ENCODE measurements around the gene ATRIP.
A peak's percentile ranks its signal among the peaks of the same experiment; 100 is the strongest.

Gene ATRIP
- long read RNA-seq, donor 1, partial matches to known transcripts, result 60 of 60 reads
- long read RNA-seq, donor 1, other reads (novel, unspliced or antisense), result 0 of 60 reads
- long read RNA-seq, donor 2, full-length matches to known transcripts, result 1 of 1 reads
- long read RNA-seq, donor 2, partial matches to known transcripts, result 0 of 1 reads
- long read RNA-seq, donor 2, other reads (novel, unspliced or antisense), result 0 of 1 reads
- long read RNA-seq, donor 3, result 0 reads
- long read RNA-seq, donor 4, full-length matches to known transcripts, result 2 of 2 reads
- long read RNA-seq, donor 4, partial matches to known transcripts, result 0 of 2 reads
- long read RNA-seq, donor 4, other reads (novel, unspliced or antisense), result 0 of 2 reads
- long read RNA-seq, donor 5, full-length matches to known transcripts, result 2 of 2 reads
- long read RNA-seq, donor 5, partial matches to known transcripts, result 0 of 2 reads
- long read RNA-seq, donor 5, other reads (novel, unspliced or antisense), result 0 of 2 reads
- long read RNA-seq, donor 6, full-length matches to known transcripts, result 1 of 1 reads
- long read RNA-seq, donor 6, partial matches to known transcripts, result 0 of 1 reads
- long read RNA-seq, donor 6, other reads (novel, unspliced or antisense), result 0 of 1 reads
- long read RNA-seq, donor 7, full-length matches to known transcripts, result 1 of 1 reads
- long read RNA-seq, donor 7, partial matches to known transcripts, result 0 of 1 reads
- long read RNA-seq, donor 7, other reads (novel, unspliced or antisense), result 0 of 1 reads
- long read RNA-seq, donor 8, result 0 reads

DNA sequence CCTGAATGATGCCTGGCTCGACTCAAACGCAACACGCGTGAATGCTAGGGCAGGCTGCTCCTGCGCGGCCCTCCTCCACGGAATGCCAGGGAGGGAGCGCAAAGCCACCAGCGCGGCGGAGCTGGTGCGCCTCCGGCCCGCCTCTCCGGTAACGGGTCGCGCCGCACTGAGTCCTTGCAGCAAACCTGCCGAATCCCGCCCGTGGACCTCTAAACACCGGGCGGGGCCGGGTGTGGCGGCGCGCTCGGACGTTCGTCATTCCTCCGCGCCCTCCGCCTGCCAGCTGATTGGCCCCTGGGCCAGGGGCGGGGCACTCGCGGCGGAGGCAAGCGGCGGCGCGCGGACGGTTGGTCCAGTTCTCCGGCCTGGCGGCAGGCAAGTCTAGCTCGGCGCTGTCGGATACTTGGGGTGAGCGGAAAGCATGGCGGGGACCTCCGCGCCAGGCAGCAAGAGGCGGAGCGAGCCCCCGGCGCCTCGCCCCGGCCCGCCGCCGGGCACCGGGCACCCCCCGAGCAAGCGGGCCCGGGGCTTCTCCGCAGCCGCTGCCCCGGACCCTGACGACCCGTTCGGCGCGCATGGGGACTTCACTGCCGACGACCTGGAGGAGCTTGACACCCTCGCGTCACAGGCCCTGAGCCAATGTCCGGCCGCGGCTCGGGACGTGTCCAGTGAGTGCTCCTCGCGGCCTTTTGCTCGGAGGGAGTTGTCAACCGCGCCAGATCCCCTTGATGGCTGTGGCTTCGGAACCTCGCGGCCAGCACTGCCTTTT, at the start of gene ATRIP:
ATRIP (plus strand) TSS at position 313 of the 769 bp plus-strand sequence; CDS start at position 422, 109 bp downstream.
- peak; percentile 89 for DNase-seq

DNA sequence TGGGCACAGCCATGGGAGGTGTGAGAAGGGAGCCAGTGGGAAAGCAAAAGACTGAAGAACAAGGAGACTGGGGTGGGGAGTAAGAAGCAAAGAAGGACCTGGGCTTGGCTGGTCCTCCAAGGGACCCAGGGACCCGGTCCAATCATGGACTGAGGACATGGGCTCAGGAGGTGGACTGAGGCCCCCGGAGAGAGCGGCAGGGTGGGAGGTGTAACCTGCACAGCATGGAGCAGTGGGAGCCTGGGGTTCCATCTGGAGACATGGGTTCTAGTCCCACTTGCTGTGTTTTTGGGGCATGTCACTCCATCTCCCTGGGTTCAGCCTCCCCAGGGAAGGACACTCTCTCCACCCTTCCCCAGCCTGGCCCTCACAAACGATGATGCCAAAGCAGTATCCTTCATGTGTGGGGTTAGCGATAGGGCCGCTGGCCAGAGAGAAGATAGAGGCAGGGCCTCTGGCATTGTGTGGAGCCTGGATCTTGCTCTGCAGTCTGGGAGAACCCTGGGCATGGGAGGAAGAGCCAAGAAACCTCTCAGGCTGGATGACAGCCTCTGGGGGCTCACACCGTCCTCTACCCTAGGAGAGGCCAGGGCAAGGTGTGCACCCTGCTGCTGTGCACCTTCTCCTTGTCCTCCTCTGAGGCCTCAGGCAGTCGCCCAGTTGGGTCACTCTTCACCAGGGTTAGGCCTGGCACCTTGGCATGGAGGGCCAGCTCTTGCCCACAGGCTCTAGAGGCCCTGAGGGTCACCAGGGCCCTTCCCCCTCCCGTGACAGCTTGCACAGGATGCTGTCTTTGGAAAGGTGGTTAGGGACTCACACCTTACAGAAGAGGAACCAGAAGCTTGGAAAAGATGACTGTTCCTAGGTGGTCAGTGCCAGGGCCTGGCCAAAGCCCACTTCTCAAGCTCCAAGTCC, 48.5 kb upstream of the ATRIP start:
- DNase-seq, result peak; percentile 1

GRCh38 chr3:48398701-48399386, 47.7 kb upstream of the ATRIP start:
- peak; percentile 2 for DNase-seq

GRCh38 chr3:48399387-48400172, 47.0 kb upstream of the ATRIP start:
- DNase-seq, result peak; percentile 2

DNA sequence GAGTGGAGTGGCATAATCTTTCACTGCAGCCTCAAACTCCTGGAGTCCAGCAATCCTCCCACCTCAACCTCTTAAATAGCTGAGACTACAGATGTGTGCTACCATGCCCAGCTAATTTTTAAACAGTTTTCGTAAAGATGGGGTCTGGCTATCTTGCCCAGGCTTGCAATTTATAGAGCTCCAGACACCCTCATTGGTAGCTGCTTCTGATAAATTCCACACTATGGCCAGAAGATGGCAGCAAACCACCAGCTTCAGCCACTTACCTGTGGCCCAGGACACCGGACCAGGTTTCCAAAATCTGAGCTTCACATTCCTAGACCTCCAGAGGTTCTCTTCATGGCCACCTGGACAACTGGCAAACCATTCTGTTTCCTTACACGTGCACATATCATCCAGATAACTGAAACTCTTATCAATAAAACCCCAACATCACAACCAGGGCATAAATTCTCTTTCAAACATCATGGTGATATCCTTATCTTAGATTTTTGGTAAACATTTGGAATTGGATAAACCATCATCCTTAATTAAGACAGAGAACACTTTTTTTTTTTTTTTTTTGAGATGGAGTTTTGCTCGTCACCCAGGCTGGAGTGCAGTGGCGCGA, 45.6 kb upstream of the ATRIP start:
- DNase-seq, result peak; percentile 36

DNA sequence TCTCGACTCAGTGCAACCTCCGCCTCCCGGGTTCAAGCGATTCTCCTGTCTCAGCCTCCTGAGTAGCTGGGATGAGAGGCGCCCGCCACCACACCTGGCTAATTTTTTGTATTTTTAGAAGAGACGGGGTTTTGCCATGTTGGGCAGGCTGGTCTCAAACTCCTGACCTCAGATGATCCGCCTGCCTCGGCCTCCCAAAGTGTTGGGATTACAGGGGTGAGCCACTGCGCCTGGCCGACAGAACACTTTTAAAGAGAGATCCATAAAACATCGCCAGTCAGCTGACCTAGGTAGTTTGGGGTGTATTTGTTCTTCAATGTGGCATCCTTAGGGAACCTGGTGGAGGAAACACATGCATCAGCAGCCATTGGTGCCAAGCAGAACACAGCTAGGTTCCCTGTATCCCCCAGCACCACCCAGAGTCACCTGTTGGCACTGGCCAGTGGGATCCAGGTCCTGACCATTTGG, 45.1 kb upstream of the ATRIP start:
- DNase-seq, result peak; percentile 1

DNA sequence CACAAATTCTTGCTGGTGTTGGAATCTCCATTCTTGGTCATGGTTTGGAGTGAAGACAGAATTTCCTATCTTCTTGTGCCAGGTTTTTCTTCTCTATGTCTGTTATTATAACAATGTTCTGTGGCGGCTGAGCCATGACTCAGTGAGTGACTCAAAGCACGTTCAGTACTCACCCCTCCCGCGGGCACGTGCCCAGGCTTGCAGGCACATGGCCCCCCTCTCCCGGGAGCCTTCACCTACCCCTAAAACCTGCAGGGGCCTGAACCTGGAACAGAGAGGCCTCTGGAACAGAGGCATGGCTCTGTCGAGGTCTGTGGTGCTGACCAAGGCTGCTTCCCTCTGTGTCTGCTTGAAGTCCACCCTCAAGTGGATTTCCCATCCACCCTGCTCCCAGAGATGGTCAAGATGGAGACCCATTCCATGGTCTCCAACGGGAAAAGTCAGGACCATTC, 44.2 kb upstream of the ATRIP start:
- peak; percentile 4 for DNase-seq

DNA sequence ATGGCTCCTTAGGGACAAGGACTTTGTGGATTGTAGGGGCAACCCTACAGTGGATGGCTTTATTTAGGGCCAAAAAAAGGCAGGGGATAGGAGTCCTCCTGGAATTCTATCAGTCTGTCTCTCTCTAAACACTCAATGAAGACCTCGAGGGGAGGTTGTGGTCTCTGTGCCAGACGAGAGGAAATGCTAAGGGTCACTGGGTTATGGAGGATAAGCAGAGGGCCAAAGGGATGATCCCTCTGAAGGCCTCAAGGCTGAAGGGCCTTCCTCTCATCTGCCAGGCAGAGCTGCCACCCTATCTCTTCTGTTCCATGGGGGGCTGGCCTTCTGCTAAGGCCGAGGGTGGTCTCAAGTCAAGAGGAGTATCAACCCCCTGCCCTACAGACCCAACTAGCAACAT, 43.6 kb upstream of the ATRIP start:
- DNase-seq, result peak; percentile 0

DNA sequence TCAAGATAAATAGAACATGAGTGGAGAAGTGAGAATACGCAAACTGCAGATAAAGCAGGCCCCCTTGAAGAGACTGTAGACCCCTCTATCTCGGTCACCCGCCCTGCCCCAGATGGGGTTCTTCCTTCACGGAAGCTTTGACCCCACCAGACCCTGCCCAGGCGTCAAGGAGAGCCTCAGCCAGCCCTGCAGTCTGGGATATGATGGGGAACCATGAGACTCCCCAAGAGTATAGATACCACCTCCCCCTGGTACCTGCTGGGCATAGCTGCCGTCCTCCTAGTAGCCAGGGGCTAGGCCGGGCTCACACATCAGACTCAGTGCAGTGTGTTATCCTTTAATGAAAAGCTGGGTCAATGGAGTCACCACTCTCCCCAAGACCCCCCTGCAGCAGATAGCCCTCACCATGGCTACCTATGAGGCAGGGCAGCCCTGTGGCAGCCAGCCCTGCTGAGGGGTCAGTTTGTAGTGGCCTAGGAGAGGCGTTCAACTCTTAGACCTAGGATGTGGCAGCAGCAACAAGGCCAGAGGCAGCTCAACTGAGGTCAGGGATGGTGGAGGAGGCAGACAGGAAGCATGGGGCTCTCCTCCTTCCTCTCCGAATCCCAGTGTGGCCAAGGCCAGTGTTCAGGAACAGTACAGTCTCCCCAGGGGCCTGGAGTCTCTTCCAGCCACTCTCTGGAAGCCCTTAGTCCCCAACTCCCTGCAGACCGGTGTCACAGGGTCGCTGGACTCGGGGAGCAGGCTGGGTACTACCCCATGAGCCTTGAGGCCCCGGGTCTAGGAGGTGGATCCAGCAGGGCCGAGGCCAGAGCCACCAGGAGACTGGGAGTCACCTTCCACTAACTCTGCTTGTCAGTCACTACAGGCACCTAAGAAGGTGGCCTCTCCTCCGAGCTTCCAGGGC, 42.8 kb upstream of the ATRIP start:
- DNase-seq, result peak; percentile 1

DNA sequence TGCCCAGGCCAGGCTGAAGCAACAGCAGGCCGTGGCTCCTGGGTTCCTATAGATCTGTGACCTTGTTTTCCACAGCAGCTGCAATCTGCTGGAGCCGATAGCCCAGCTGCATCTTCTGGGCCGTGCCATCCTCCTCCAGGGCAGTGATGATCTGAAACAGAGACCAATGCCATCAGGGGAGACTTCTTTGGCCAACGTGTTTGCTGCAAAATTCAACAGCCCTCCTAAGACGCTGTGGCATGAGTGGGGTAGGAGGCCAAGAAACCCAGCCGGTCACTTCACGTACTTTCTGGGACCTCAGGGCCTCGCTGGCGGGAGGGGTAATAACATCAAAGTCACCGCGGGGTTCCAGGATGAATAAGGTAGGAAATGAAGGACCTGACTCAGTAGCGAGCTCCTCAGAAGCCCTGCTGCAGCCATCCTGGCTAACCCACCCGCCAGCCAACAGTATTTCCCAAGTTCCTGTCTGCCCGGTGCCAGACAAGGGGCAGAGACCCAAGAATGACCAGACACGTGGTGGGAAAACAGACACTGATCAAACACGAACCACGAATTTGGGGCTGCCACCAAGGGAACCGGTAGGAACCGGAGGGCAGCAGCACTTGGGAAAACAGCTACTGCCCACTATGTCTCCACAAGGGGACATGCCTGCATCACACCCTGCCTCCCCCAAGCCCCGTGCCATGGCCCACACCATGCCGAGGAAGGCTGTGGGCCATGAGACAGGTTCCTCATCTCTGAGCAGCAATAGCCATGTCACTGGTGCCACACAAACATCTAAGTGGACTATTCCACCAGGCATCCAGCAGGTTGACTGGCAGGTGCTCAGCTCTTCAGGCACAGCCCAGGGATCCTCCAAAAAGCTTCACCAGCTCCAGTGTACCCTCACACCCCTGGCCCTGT, 41.8 kb upstream of the ATRIP start:
- peak; percentile 0 for DNase-seq

GRCh38 chr3:48405343-48405881, 41.1 kb upstream of the ATRIP start:
- DNase-seq, result peak; percentile 1

GRCh38 chr3:48405971-48406370, 40.6 kb upstream of the ATRIP start:
- no peak for DNase-seq

DNA sequence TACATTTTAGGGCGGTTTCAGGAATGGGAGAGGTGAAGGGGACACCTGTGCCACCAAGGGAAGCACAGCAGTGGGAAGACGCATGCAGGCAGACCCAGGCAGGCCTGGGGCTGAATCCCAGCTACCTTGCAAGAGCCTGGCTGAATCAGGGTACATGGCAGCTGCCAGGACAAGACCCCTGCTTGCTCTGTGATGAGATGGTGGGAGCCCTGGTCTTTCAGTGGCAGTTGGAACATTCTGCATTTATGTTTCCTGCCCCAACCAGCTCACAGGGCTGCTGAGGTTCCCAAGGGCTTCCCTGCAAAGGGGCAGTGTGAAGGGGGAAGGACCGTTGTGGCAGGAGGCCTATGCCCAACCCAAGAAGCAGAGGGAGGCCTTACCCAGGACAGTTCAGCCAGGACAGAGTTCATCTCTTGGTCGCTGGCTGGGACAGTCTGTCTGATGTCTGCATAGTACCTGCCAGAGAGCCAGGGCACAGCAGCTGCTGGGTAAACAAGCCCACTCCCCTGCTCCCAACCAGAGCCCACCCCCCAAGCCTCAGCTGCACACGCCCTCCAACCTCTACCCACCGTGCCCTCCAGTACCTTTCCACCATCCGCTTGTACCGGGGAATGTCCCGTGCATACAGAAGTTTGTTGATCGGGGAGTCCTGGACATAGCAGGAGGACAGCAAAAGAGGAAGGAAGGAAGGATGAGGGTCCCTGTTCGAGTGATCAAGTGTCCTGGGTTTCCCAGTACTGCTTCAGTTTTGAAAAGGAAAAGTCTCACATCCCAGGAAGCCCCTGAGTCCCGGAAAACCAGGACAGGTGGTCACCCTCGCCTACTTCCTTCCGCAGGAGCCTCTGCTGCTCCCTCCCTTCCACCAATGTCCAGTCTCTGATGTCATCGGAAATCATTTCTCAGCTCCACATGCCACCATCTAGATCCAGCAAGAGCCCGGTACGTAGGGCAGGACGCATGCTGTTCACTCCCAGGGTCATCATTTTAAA, 39.8 kb upstream of the ATRIP start:
- DNase-seq, result no peak

DNA sequence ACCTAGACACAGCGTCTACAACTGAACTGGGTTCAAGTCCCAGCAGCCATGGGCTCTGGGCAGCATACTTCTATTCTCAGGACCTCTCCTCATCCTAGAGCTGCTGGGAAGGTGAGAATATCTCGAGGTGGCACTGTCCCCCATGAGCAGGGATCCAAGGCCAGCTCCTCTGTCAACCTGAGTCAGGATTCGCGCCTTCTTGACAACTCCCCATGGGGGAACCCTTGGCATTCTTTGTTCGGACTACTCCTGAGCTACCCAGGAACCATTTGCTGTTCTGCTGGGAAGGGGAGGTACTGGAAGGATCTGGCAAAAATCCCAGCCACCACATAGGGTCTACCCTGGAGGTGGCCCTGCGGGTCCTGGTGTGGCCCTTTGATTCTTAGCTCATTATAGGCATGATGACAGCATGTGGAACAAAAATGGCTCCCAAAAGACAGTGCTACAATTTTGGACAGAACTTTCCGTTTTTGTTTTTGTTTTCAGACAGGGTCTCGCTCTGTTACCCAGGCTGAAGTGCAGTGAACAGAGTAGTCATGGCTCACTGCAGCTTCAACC, 38.9 kb upstream of the ATRIP start:
- no peak for DNase-seq

DNA sequence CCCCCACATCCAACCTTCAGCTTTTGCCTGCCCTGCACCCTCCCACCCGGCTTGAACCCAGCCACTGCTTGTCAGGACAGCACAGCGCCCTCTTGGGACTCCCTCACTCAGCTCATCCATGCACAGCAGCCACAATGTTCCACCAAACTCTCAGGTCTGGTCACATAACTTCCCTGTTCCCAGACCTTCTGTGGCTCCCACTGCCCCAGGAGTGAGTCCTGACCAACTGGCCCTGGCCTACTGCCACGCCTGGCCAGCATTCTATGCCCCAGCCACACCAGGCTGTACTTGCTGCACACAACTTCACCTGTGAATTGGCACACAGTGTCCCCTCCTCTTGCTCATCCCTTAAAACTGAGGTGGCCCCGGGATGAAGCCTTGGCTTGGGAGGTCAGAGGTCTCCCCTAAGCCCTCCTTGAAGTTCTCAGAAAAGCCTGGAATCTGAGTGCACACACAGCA, 37.7 kb upstream of the ATRIP start:
- DNase-seq, result no peak

All from right kidney (tissue), 9 donors.